ENCODE results near the gene CEP126.

- no peak for TF ChIP-seq CTCF (IDR thresholded peaks at IDR 0.05; ENCODE audit: insufficient read depth, low read depth, low read length)
- TF ChIP-seq EZH2 (IDR thresholded peaks at IDR 0.05; ENCODE audit: insufficient read depth, low read length): no peak
Measured at GRCh38 chr11:101920992-101921391, 6.2 kb downstream of the CEP126 start.

Data from astrocyte (in vitro differentiated cells and primary cell).